ENCODE results near the gene SOX18. TPM values are rescaled to one million over a fixed set of nuclear protein-coding genes. Genes with fewer than 3 reads are reported as not detected.

SOX18 gene
- total RNA-seq, 1 donor from 2014 or later, result 48.3 TPM

DNA sequence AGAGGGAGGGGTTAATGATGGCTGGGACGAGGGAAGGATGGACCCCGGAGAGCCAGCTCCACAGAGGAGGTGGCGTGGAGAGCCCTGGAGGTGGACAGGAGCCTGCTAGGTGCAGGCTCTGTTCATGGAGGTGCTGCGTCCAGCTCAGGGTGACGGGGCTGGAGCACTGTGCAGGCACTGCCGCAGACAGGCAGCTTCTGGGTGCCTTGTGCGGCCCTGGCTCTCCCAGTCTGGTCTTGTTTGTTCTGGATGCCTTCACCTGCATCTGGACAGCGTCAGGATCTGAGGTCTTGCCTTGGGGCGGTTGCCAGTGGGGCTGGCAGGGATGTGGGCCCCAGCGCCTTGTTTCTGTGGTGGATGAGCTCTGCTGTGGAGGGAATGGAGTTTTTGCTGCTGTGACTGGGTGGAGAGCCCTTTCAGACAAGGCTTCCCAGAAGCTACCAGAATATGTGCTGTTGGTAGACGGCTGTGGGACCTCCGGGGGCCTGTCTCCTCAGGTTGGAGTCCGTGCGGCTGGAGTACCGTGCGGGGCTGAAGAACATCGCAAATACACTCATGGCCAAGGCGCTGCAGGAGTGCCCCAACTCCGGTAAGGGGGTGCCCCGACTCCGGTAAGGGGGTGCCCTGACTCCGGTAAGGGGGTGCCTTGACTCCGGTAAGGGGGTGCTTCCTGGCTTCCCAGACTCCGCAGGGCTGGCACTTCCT is 21.3 kb downstream of the SOX18 start:
- Histone ChIP-seq H3K4me1 (no peaks in the 10 kb centered on the region), H3K36me3 (peaks cover 98% of the 10 kb centered on the region), H3K4me3 (no peak overlapping the region), H3K27me3 (ENCODE audit: low read depth) (no peaks in the 10 kb centered on the region), H3K9me3 (no peaks in the 10 kb centered on the region), H3K27ac (no peak overlapping the region)
- TF ChIP-seq, protein P1, sequence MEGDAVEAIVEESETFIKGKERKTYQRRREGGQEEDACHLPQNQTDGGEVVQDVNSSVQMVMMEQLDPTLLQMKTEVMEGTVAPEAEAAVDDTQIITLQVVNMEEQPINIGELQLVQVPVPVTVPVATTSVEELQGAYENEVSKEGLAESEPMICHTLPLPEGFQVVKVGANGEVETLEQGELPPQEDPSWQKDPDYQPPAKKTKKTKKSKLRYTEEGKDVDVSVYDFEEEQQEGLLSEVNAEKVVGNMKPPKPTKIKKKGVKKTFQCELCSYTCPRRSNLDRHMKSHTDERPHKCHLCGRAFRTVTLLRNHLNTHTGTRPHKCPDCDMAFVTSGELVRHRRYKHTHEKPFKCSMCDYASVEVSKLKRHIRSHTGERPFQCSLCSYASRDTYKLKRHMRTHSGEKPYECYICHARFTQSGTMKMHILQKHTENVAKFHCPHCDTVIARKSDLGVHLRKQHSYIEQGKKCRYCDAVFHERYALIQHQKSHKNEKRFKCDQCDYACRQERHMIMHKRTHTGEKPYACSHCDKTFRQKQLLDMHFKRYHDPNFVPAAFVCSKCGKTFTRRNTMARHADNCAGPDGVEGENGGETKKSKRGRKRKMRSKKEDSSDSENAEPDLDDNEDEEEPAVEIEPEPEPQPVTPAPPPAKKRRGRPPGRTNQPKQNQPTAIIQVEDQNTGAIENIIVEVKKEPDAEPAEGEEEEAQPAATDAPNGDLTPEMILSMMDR (IDR thresholded peaks at IDR 0.05), result no peak
- intact Hi-C loops (cut with DNase I), result no loop called here
- DNase-seq (no peak), ATAC-seq (no peak)

GRCh38 chr20:64025826-64026412 is 23.5 kb downstream of the SOX18 start:
- intact Hi-C loops (cut with DNase I), result no loop called here
- no peak for DNase-seq
- Histone ChIP-seq H3K4me1 (no peaks in the 10 kb centered on the region), H3K36me3 (peaks cover 95% of the 10 kb centered on the region), H3K27me3 (ENCODE audit: low read depth) (no peaks in the 10 kb centered on the region), H3K9me3 (no peaks in the 10 kb centered on the region), H3K27ac (no peak overlapping the region), H3K4me3 (no peak overlapping the region)
- ATAC-seq, result no peak
- TF ChIP-seq, protein P1 (IDR thresholded peaks at IDR 0.05), result no peak

GRCh38 chr20:64025101-64025825 is 24.2 kb downstream of the SOX18 start:
- Histone ChIP-seq H3K9me3 (no peaks in the 10 kb centered on the region), H3K36me3 (peaks cover 95% of the 10 kb centered on the region), H3K4me3 (no peak overlapping the region), H3K27me3 (ENCODE audit: low read depth) (no peaks in the 10 kb centered on the region), H3K27ac (no peak overlapping the region), H3K4me1 (no peaks in the 10 kb centered on the region)
- TF ChIP-seq, protein P1 (IDR thresholded peaks at IDR 0.05), result no peak
- no peak for DNase-seq
- intact Hi-C loops (cut with DNase I), result no loop called here
- no peak for ATAC-seq

- no peak for DNase-seq
- no peaks in the 10 kb centered on the region for H3K27me3 ChIP-seq (ENCODE audit: low read depth)
- no peak for ATAC-seq
- no peak overlapping the region for H3K4me3 ChIP-seq
- H3K4me1 ChIP-seq, result no peaks in the 10 kb centered on the region
- H3K9me3 ChIP-seq, result no peaks in the 10 kb centered on the region
- H3K27ac ChIP-seq, result no peak overlapping the region
- peaks cover 95% of the 10 kb centered on the region for H3K36me3 ChIP-seq
- intact Hi-C loops (cut with DNase I), result no loop called here
- TF ChIP-seq, protein P1 (IDR thresholded peaks at IDR 0.05), result no peak
These were observed 25.1 kb downstream of the SOX18 start for GRCh38 chr20:64024141-64024990.

All from lower lobe of right lung (tissue), 2 donors.